Adrenal gland (tissue), 19 donors: ENCODE results near the gene AKR1A1. TPM values are rescaled to one million over a fixed set of nuclear protein-coding genes. Genes with fewer than 3 reads are reported as not detected.

Experiments
- DNase-seq, 7 donors: peaks; one replicate each; pipeline ENCODE4 v3.0.0-alpha.2; 2019 to 2020
- H3K27ac ChIP-seq, 5 donors: fragments of 200-600 bp; sonication (generic) in 4 of 5; 1 replicate in 3 of 5; 2 replicates in 2 of 5; pipeline versions ENCODE4 v1.5.1 to v1.8.0; 2016 to 2020; ENCODE audit warnings: mild to moderate bottlenecking in 1 of 5
- H3K27me3 ChIP-seq: fragments of 200-600 bp; 2 replicates; pipeline ENCODE4 v1.8.0; 2021
- H3K36me3 ChIP-seq, 2 donors: fragments of 200-600 bp; replicated peaks in 1 of 2; 1 replicate in 1 of 2; 2 replicates in 1 of 2; pipeline versions ENCODE4 v1.5.1 to v1.8.0; 2018 to 2022
- H3K4me1 ChIP-seq, 2 donors: fragments of 200-600 bp; replicated peaks in 1 of 2; 1 replicate in 1 of 2; 2 replicates in 1 of 2; pipeline versions ENCODE4 v1.5.1 to v1.8.0; 2018 to 2021
- H3K4me3 ChIP-seq, 4 donors: fragments of 200-600 bp; sonication (generic) in 3 of 4; one replicate each; pipeline ENCODE4 v1.5.1; 2016 to 2018
- H3K9me3 ChIP-seq, 3 donors: fragments of 200-600 bp; sonication (generic) in 1 of 3; replicated peaks in 1 of 3; 1 replicate in 2 of 3; 2 replicates in 1 of 3; pipeline versions ENCODE4 v1.5.1 to v1.8.0; 2016 to 2021
- POLR2A ChIP-seq, 2 donors: fragments of 450-650 bp; IDR thresholded peaks; one replicate each; pipeline ENCODE4 v1.6.1; 2017; ENCODE audit warnings: antibody characterized with exemption in 2 of 2, mild to moderate bottlenecking in 2 of 2, moderate library complexity in 1 of 2
- WGBS, 4 donors: extraction: QIAGEN DNeasy Blood & Tissue Kit in 2 of 4; methylation state at CpG; one replicate each; pipeline versions ENCODE4 v1.1.5 to v1.1.7; 2013 to 2017; 5-methylcytosine and 5-hydroxymethylcytosine counted together
- intact Hi-C, 2 donors: fragments of 100-400 bp; cut with DNase I; formaldehyde crosslinking; loops; one replicate each; pipeline versions ENCODE4 v1.14.1 to v1.15.0; 2022 to 2023
- long read RNA-seq, 10 donors: library from polyadenylated mRNA in 3 of 10; unstranded in 2 of 10; stranded (forward) in 1 of 10; transcript quantifications; one replicate each; pipeline ENCODE4 v2.0.0 and lab custom pipeline, GENCODE V29; 2021 to 2026
- polyA plus RNA-seq, 3 donors: library from polyadenylated mRNA; stranded (reverse); fragments of 200-250 nt in 2 of 3; fragments of 350-450 nt in 1 of 3; fragmentation: Illumina TruSeq in 1 of 3; extraction: RNeasy Lipid Tissue Mini Kit (QIAGEN cat#74804) in 1 of 3; gene quantifications; one replicate each; pipeline ENCODE4 v1.2.3, GENCODE V29; 2013 to 2014
- total RNA-seq, 9 donors: library from RNA; depleted of rRNA in 4 of 9; stranded (reverse); fragments of >200 nt in 4 of 9; fragments of 120-200 nt in 1 of 9; fragmentation: NEBNext Ultra II Directional in 1 of 9; extraction: Animal tissue kit (Norgen Biotek cat#: 25700) in 1 of 9; gene quantifications; one replicate each; pipeline versions ENCODE4 v1.1.0 to v1.2.4, GENCODE V29; 2013 to 2023
- TF ChIP-seq, protein P1 (sequence below), 6 experiments: fragments of 450-650 bp in 4 of 6; fragments of 200-600 bp in 2 of 6; sonication (generic) in 1 of 6; IDR thresholded peaks; 1 replicate in 5 of 6; 2 replicates in 1 of 6; pipeline versions ENCODE4 v1.5.1 to v1.8.0; 2016 to 2021; ENCODE audit warnings: antibody characterized with exemption in 6 of 6, mild to moderate bottlenecking in 2 of 6, moderate library complexity in 1 of 6
- donor health status: healthy with polysubstance abuse.
- donor health status: Bipolar disorder and iron deficiency.
- donor health status: DM: yes; HTN: yes; CAD: no.
- donor health status: DM: no; HTN: no; CAD: no.
- donor health status: DM: no; HTN: no; CAD: no.
- donor health status: DM: yes; HTN: yes; CAD: no.

AKR1A1 gene
- total RNA-seq = 100 to 1,000 TPM in 8 of 9 donors, 10 to 100 TPM in 1; 85.6 to 157 (median 119) TPM
- polyA plus RNA-seq = 100 to 1,000 TPM in 2 of 3 donors, 10 to 100 TPM in 1; 87.9 to 199 (median 165) TPM
- long read RNA-seq, donor 1, transcript AKR1A1-206 (3 exons, 630 nt) = minor isoform, 7 of 70 reads
- long read RNA-seq, donor 1, transcript AKR1A1-201 (9 exons, 1,166 nt) = major isoform, 22 of 70 reads
- long read RNA-seq, donor 1, partial matches to known transcripts = 31 of 70 reads
- long read RNA-seq, donor 1, other reads (novel, unspliced or antisense) = 0 of 70 reads
- long read RNA-seq, donor 2, transcript AKR1A1-214 (10 exons, 1,360 nt) = minor isoform, 5 of 43 reads
- long read RNA-seq, donor 2, transcript AKR1A1-201 (9 exons, 1,166 nt) = major isoform, 11 of 43 reads
- long read RNA-seq, donor 2, partial matches to known transcripts = 18 of 43 reads
- long read RNA-seq, donor 2, other reads (novel, unspliced or antisense) = 0 of 43 reads
- long read RNA-seq, donor 3, transcript AKR1A1-201 (9 exons, 1,166 nt) = major isoform, 18 of 55 reads
- long read RNA-seq, donor 3, transcript AKR1A1-214 (10 exons, 1,360 nt) = minor isoform, 7 of 55 reads
- long read RNA-seq, donor 3, transcript AKR1A1-206 (3 exons, 630 nt) = minor isoform, 5 of 55 reads
- long read RNA-seq, donor 3, partial matches to known transcripts = 18 of 55 reads
- long read RNA-seq, donor 3, other reads (novel, unspliced or antisense) = 0 of 55 reads
- long read RNA-seq, donor 4, transcript AKR1A1-202 (10 exons, 1,818 nt) = minor isoform, 8 of 95 reads
- long read RNA-seq, donor 4, transcript AKR1A1-214 (10 exons, 1,360 nt) = minor isoform, 16 of 95 reads
- long read RNA-seq, donor 4, transcript AKR1A1-201 (9 exons, 1,166 nt) = major isoform, 62 of 95 reads
- long read RNA-seq, donor 4, partial matches to known transcripts = 2 of 95 reads
- long read RNA-seq, donor 4, other reads (novel, unspliced or antisense) = 4 of 95 reads
- long read RNA-seq, donor 5, transcript AKR1A1-214 (10 exons, 1,360 nt) = minor isoform, 18 of 122 reads
- long read RNA-seq, donor 5, transcript AKR1A1-202 (10 exons, 1,818 nt) = minor isoform, 22 of 122 reads
- long read RNA-seq, donor 5, transcript AKR1A1-201 (9 exons, 1,166 nt) = major isoform, 58 of 122 reads
- long read RNA-seq, donor 5, partial matches to known transcripts = 3 of 122 reads
- long read RNA-seq, donor 5, other reads (novel, unspliced or antisense) = 21 of 122 reads
- long read RNA-seq, donor 6, transcript AKR1A1-202 (10 exons, 1,818 nt) = minor isoform, 12 of 42 reads
- long read RNA-seq, donor 6, transcript AKR1A1-201 (9 exons, 1,166 nt) = major isoform, 25 of 42 reads
- long read RNA-seq, donor 6, partial matches to known transcripts = 1 of 42 reads
- long read RNA-seq, donor 6, other reads (novel, unspliced or antisense) = 2 of 42 reads
- long read RNA-seq, donor 7, transcript AKR1A1-201 (9 exons, 1,166 nt) = major isoform, 12 of 41 reads
- long read RNA-seq, donor 7, partial matches to known transcripts = 18 of 41 reads
- long read RNA-seq, donor 7, other reads (novel, unspliced or antisense) = 0 of 41 reads
- long read RNA-seq, donor 8, transcript AKR1A1-205 (4 exons, 948 nt) = minor isoform, 6 of 76 reads
- long read RNA-seq, donor 8, transcript AKR1A1-202 (10 exons, 1,818 nt) = minor isoform, 5 of 76 reads
- long read RNA-seq, donor 8, transcript AKR1A1-201 (9 exons, 1,166 nt) = major isoform, 21 of 76 reads
- long read RNA-seq, donor 8, partial matches to known transcripts = 32 of 76 reads
- long read RNA-seq, donor 8, other reads (novel, unspliced or antisense) = 0 of 76 reads
- long read RNA-seq, donor 9, transcript AKR1A1-206 (3 exons, 630 nt) = minor isoform, 10 of 52 reads
- long read RNA-seq, donor 9, transcript AKR1A1-205 (4 exons, 948 nt) = minor isoform, 5 of 52 reads
- long read RNA-seq, donor 9, transcript AKR1A1-201 (9 exons, 1,166 nt) = major isoform, 13 of 52 reads
- long read RNA-seq, donor 9, partial matches to known transcripts = 17 of 52 reads
- long read RNA-seq, donor 9, other reads (novel, unspliced or antisense) = 0 of 52 reads
- long read RNA-seq, donor 10, transcript AKR1A1-201 (9 exons, 1,166 nt) = major isoform, 11 of 46 reads
- long read RNA-seq, donor 10, transcript AKR1A1-202 (10 exons, 1,818 nt) = minor isoform, 5 of 46 reads
- long read RNA-seq, donor 10, partial matches to known transcripts = 20 of 46 reads
- long read RNA-seq, donor 10, other reads (novel, unspliced or antisense) = 0 of 46 reads

DNA sequence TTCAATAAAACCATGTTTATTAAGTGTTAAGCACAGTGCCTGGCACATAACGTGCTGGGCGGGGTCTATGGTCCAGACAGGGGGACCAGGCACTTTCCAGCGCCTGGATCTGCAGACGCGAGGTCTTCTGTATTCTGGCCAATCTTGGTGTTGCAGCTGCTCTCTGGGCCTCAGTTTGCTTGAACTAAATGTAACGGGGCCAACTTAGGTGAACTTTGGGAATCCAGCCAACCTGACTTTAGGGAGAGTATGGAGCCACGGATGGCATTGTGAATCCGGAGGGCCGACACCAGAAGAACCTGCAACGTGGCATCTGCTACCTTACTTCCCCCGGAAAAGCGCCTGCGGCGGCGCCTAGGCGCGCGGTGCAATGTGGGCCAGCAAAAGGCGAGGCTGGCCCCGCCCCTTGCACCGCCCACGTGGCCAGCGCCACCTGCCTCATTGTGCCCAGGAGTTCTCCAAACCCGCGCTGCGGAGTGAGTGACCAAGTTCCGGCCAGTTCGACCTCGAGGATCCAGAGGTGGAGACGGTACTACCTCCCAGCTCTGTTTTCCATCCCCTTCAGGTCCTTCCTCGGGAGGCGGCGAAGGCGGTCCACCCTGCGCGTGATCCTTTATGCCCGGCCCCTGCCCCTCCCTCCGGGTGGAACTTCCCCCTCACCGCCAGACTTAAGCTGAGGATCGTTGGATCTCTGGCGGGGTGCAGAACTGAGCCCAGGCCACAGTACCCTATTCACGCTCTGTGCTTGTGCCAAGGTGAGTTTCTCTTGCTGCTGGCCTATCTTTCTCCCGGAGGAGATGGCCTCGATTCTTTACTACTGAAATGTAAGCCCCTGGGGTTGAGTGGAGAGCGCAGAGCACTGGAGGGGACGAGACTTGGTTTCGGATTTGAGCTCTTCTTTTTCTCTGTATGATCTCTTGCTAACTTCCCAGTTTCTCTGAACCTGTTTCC lies at the start of gene AKR1A1:
AKR1A1 (plus strand) TSS at position 426 of the 951 bp plus-strand sequence. CDS start 10,969 bp downstream, outside the sequence.
- Histone ChIP-seq H3K36me3 (peaks cover 0 to 8% of the 10 kb centered on the region in 2 donors), H3K4me1 (peaks cover 18 to 22% of the 10 kb centered on the region in 2 donors), H3K27ac (peak within 1 kb of the TSS; percentile 71 to 90 (median 87)), H3K27me3 (no peaks in the 10 kb centered on the region), H3K9me3 (no peaks in the 10 kb centered on the region), H3K4me3 (peak within 1 kb of the TSS; percentile 1 to 90 (median 64))
- intact Hi-C loops = no loop called here
- peak; percentile 85 to 94 (median 90) for DNase-seq
- WGBS, 4 donors = 0 to 4% (median 2%) methylated on average over 24 to 47 of the region's 47 CpGs
- peak; percentile 17 to 72 for TF ChIP-seq POLR2A (IDR thresholded peaks at IDR 0.05)
- TF ChIP-seq, protein P1, sequence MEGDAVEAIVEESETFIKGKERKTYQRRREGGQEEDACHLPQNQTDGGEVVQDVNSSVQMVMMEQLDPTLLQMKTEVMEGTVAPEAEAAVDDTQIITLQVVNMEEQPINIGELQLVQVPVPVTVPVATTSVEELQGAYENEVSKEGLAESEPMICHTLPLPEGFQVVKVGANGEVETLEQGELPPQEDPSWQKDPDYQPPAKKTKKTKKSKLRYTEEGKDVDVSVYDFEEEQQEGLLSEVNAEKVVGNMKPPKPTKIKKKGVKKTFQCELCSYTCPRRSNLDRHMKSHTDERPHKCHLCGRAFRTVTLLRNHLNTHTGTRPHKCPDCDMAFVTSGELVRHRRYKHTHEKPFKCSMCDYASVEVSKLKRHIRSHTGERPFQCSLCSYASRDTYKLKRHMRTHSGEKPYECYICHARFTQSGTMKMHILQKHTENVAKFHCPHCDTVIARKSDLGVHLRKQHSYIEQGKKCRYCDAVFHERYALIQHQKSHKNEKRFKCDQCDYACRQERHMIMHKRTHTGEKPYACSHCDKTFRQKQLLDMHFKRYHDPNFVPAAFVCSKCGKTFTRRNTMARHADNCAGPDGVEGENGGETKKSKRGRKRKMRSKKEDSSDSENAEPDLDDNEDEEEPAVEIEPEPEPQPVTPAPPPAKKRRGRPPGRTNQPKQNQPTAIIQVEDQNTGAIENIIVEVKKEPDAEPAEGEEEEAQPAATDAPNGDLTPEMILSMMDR (IDR thresholded peaks at IDR 0.05) = peak in 3 of 6 experiments; percentile 20 to 48 (median 32)

- no peak overlapping the region for H3K27ac ChIP-seq
- no peaks in the 10 kb centered on the region for H3K9me3 ChIP-seq
- peak in 1 of 7 donors; percentile 39 for DNase-seq
- H3K4me3 ChIP-seq = no peak overlapping the region
- no peaks in the 10 kb centered on the region for H3K27me3 ChIP-seq
- intact Hi-C loops = no loop called here
- no peak for TF ChIP-seq POLR2A (IDR thresholded peaks at IDR 0.05)
- TF ChIP-seq, protein P1 (IDR thresholded peaks at IDR 0.05) = no peak
- H3K4me1 ChIP-seq = peaks cover 0 to 20% of the 10 kb centered on the region in 2 donors
- H3K36me3 ChIP-seq = no peaks in the 10 kb centered on the region
- WGBS, 4 donors = 78 to 93% (median 90%) methylated on average over 2 of the region's 2 CpGs
Observed at GRCh38 chr1:45501505-45501859, 49.1 kb upstream of the AKR1A1 start.
